Measurements from ENCODE around the gene POMP. TPM values are rescaled to one million over a fixed set of nuclear protein-coding genes. Genes with fewer than 3 reads are reported as not detected.

POMP gene
- total RNA-seq, 1 donor from 2014 or later = 25.0 TPM

- no peaks in the 10 kb centered on the region for H3K4me1 ChIP-seq
- intact Hi-C loops (cut with DNase I) = no loop called here
- H3K4me3 ChIP-seq = no peak overlapping the region
- H3K27me3 ChIP-seq = no peaks in the 10 kb centered on the region
- H3K27ac ChIP-seq = no peak overlapping the region
- no peaks in the 10 kb centered on the region for H3K9me3 ChIP-seq
- TF ChIP-seq CTCF (IDR thresholded peaks at IDR 0.05) = no peak
- no peak for DNase-seq (ENCODE audit: low spot score in 2 of 2)
- peaks cover 6 to 13% of the 10 kb centered on the region in 2 donors for H3K36me3 ChIP-seq
Measured at GRCh38 chr13:28697441-28697840, 38.5 kb downstream of the POMP start.

GRCh38 chr13:28699246-28699645 lies 40.3 kb downstream of the POMP start:
- no peaks in the 10 kb centered on the region for H3K27me3 ChIP-seq
- no peaks in the 10 kb centered on the region for H3K9me3 ChIP-seq
- H3K27ac ChIP-seq = no peak overlapping the region
- no peaks in the 10 kb centered on the region for H3K4me1 ChIP-seq
- TF ChIP-seq CTCF (IDR thresholded peaks at IDR 0.05) = no peak
- no peak for DNase-seq (ENCODE audit: low spot score in 2 of 2)
- H3K36me3 ChIP-seq = peaks cover 6 to 20% of the 10 kb centered on the region in 2 donors
- H3K4me3 ChIP-seq = no peak overlapping the region
- intact Hi-C loops (cut with DNase I) = no loop called here

GRCh38 chr13:28704282-28704681 lies 45.4 kb downstream of the POMP start:
- no peaks in the 10 kb centered on the region for H3K4me1 ChIP-seq
- H3K36me3 ChIP-seq = peaks cover 6 to 20% of the 10 kb centered on the region in 2 donors
- no peak for TF ChIP-seq CTCF (IDR thresholded peaks at IDR 0.05)
- no peaks in the 10 kb centered on the region for H3K27me3 ChIP-seq
- intact Hi-C loops (cut with DNase I) = no loop called here
- no peaks in the 10 kb centered on the region for H3K9me3 ChIP-seq
- DNase-seq (ENCODE audit: low spot score in 2 of 2) = no peak
- no peak overlapping the region for H3K4me3 ChIP-seq
- H3K27ac ChIP-seq = no peak overlapping the region

- Histone ChIP-seq H3K27me3 (no peaks in the 10 kb centered on the region), H3K4me3 (no peak overlapping the region), H3K4me1 (no peaks in the 10 kb centered on the region), H3K9me3 (no peaks in the 10 kb centered on the region), H3K36me3 (peaks cover 6 to 20% of the 10 kb centered on the region in 2 donors), H3K27ac (no peak overlapping the region)
- no peak for TF ChIP-seq CTCF (IDR thresholded peaks at IDR 0.05)
- DNase-seq (ENCODE audit: low spot score in 2 of 2) = no peak
- intact Hi-C loops (cut with DNase I) = no loop called here
Measured at GRCh38 chr13:28704919-28705318, 46.0 kb downstream of the POMP start.

- H3K36me3 ChIP-seq = peaks cover 0 to 19% of the 10 kb centered on the region in 2 donors
- H3K9me3 ChIP-seq = no peaks in the 10 kb centered on the region
- H3K27ac ChIP-seq = no peak overlapping the region
- no peak for DNase-seq (ENCODE audit: low spot score in 2 of 2)
- no peaks in the 10 kb centered on the region for H3K27me3 ChIP-seq
- TF ChIP-seq CTCF (IDR thresholded peaks at IDR 0.05) = no peak
- no peaks in the 10 kb centered on the region for H3K4me1 ChIP-seq
- intact Hi-C loops (cut with DNase I) = no loop called here
- no peak overlapping the region for H3K4me3 ChIP-seq
Measured at GRCh38 chr13:28705461-28706083, 46.6 kb downstream of the POMP start.

Data from ascending aorta (tissue), 2 donors.